H9 (cell line): ENCODE measurements around the gene RAB7B. TPM values are rescaled to one million over a fixed set of nuclear protein-coding genes. Genes with fewer than 3 reads are reported as not detected.

Experiments
- DNase-seq: peaks from one replicate; pipeline ENCODE4 v3.0.0-alpha.2; 2017
- H2AFZ ChIP-seq: one replicate; pipeline ENCODE4 v1.6.1; 2013; ENCODE audit warnings: mild to moderate bottlenecking, low read length, control low read depth, moderate library complexity
- H2AK5ac ChIP-seq: 2 replicates; pipeline ENCODE4 v1.6.1; 2013; ENCODE audit warnings: low read length, control low read depth, mixed read lengths; ENCODE audit not compliant: insufficient read length
- H2BK120ac ChIP-seq: one replicate; pipeline ENCODE4 v1.6.1; 2013; ENCODE audit warnings: low read depth, mild to moderate bottlenecking, low read length, control low read depth, inconsistent platforms; ENCODE audit not compliant: poor library complexity, severe bottlenecking
- H2BK12ac ChIP-seq: 2 replicates; pipeline ENCODE4 v1.6.1; 2013; ENCODE audit warnings: low read length, control low read depth, mixed read lengths, low read depth; ENCODE audit not compliant: insufficient read length
- H2BK15ac ChIP-seq: 2 replicates; pipeline ENCODE4 v1.6.1; 2013; ENCODE audit warnings: low read depth, low read length, control low read depth
- H2BK20ac ChIP-seq: one replicate; pipeline ENCODE4 v1.6.1; 2013; ENCODE audit warnings: low read depth, mild to moderate bottlenecking, low read length, control low read depth, inconsistent platforms; ENCODE audit not compliant: poor library complexity, severe bottlenecking
- H2BK5ac ChIP-seq: 2 replicates; pipeline ENCODE4 v1.6.1; 2013; ENCODE audit warnings: low read length, control low read depth, mixed read lengths; ENCODE audit not compliant: insufficient read length
- H3K14ac ChIP-seq: 2 replicates; pipeline ENCODE4 v1.6.1; 2013; ENCODE audit warnings: low read length, control low read depth; ENCODE audit not compliant: insufficient read depth
- H3K18ac ChIP-seq: 2 replicates; pipeline ENCODE4 v1.6.1; 2013; ENCODE audit warnings: low read depth, mild to moderate bottlenecking, mixed read lengths, low read length, control low read depth; ENCODE audit not compliant: insufficient read length
- H3K23ac ChIP-seq: 2 replicates; pipeline ENCODE4 v1.6.1; 2013; ENCODE audit warnings: low read length, control low read depth, mixed read lengths, low read depth; ENCODE audit not compliant: insufficient read length
- H3K23me2 ChIP-seq: 2 replicates; pipeline ENCODE4 v1.6.1; 2013; ENCODE audit warnings: low read depth, mild to moderate bottlenecking, mixed read lengths, low read length, control low read depth; ENCODE audit not compliant: insufficient read length, poor library complexity, severe bottlenecking
- H3K27ac ChIP-seq: 2 replicates; pipeline ENCODE4 v1.5.1; 2013; ENCODE audit warnings: low read length, control low read depth, mixed read lengths, low read depth; ENCODE audit not compliant: insufficient read length
- H3K27me3 ChIP-seq: 2 replicates; pipeline ENCODE4 v1.6.1; 2013; ENCODE audit warnings: low read length, control low read depth, inconsistent platforms; ENCODE audit not compliant: insufficient read depth
- H3K4ac ChIP-seq: 2 replicates; pipeline ENCODE4 v1.6.1; 2013; ENCODE audit warnings: low read depth, mild to moderate bottlenecking, control low read depth, inconsistent platforms, low read length, moderate library complexity
- H3K4me1 ChIP-seq: 2 replicates; pipeline ENCODE4 v1.6.1; 2013; ENCODE audit warnings: low read length, control low read depth, inconsistent platforms; ENCODE audit not compliant: insufficient read depth
- H3K4me2 ChIP-seq: 2 replicates; pipeline ENCODE4 v1.6.1; 2013; ENCODE audit warnings: low read length, control low read depth, mixed read lengths; ENCODE audit not compliant: insufficient read length, insufficient read depth
- H3K56ac ChIP-seq: 2 replicates; pipeline ENCODE4 v1.6.1; 2013; ENCODE audit warnings: low read depth, mild to moderate bottlenecking, mixed read lengths, low read length, control low read depth; ENCODE audit not compliant: insufficient read length
- H3K79me1 ChIP-seq: 2 replicates; pipeline ENCODE4 v1.6.1; 2013; ENCODE audit warnings: low read depth, mild to moderate bottlenecking, moderate library complexity, low read length, control low read depth, inconsistent platforms; ENCODE audit not compliant: insufficient read depth, poor library complexity, severe bottlenecking
- H3K79me2 ChIP-seq: 2 replicates; pipeline ENCODE4 v1.6.1; 2013; ENCODE audit warnings: low read length, control low read depth, inconsistent platforms; ENCODE audit not compliant: insufficient read depth
- H3K9ac ChIP-seq: 2 replicates; pipeline ENCODE4 v1.6.1; 2013; ENCODE audit warnings: low read length, control low read depth, mixed read lengths; ENCODE audit not compliant: insufficient read length; ENCODE audit errors: extremely low read depth
- H3K9me3 ChIP-seq: one replicate; pipeline ENCODE4 v1.6.1; 2013; ENCODE audit warnings: low read depth, low read length, inconsistent platforms; ENCODE audit not compliant: control insufficient read depth
- H3T11ph ChIP-seq: one replicate; pipeline ENCODE4 v1.6.1; 2013; ENCODE audit warnings: mild to moderate bottlenecking, low read length, control low read depth, inconsistent platforms
- H4K20me1 ChIP-seq: one replicate; pipeline ENCODE4 v1.6.1; 2013; ENCODE audit not compliant: control insufficient read depth, insufficient read length, insufficient read depth
- H4K5ac ChIP-seq: 2 replicates; pipeline ENCODE4 v1.6.1; 2013; ENCODE audit warnings: low read depth, mild to moderate bottlenecking, mixed read lengths, low read length, control low read depth; ENCODE audit not compliant: insufficient read length
- H4K8ac ChIP-seq: replicated peaks from 2 replicates; pipeline ENCODE4 v1.6.1; 2013; ENCODE audit warnings: low read length, control low read depth, mixed read lengths, low read depth; ENCODE audit not compliant: insufficient read length
- H4K91ac ChIP-seq: 2 replicates; pipeline ENCODE4 v1.6.1; 2013; ENCODE audit warnings: low read depth, mild to moderate bottlenecking, moderate library complexity, mixed read lengths, low read length, control low read depth; ENCODE audit not compliant: insufficient read length
- H3K27ac Mint-ChIP-seq, 3 experiments: 2 replicates in 2 of 3; 3 replicates in 1 of 3; pipeline ENCODE4 v1.8.0; 2020 to 2021; ENCODE audit warnings: mixed read lengths in 3 of 3, mild to moderate bottlenecking in 1 of 3, moderate library complexity in 1 of 3
- H3K27me3 Mint-ChIP-seq: 2 replicates; pipeline ENCODE4 v1.8.0; 2021; ENCODE audit warnings: low read depth, mild to moderate bottlenecking, moderate library complexity, mixed read lengths
- H3K36me3 Mint-ChIP-seq, 3 experiments: 2 replicates in 2 of 3; 3 replicates in 1 of 3; pipeline ENCODE4 v1.8.0; 2020 to 2021; ENCODE audit warnings: low read depth in 3 of 3, mixed read lengths in 3 of 3; ENCODE audit not compliant: insufficient read depth in 1 of 3
- H3K4me1 Mint-ChIP-seq, 2 experiments: 2 replicates each; pipeline ENCODE4 v1.8.0; 2020; ENCODE audit warnings: mixed read lengths in 2 of 2
- H3K4me3 Mint-ChIP-seq, 2 experiments: 2 replicates in 1 of 2; 3 replicates in 1 of 2; pipeline ENCODE4 v1.8.0; 2020 to 2021; ENCODE audit warnings: mild to moderate bottlenecking in 2 of 2, mixed read lengths in 2 of 2, moderate library complexity in 1 of 2
- H3K9me3 Mint-ChIP-seq, 2 experiments: 2 replicates in 1 of 2; 3 replicates in 1 of 2; pipeline ENCODE4 v1.8.0; 2020; ENCODE audit warnings: mild to moderate bottlenecking in 2 of 2, mixed read lengths in 2 of 2, moderate library complexity in 1 of 2
- CTCF ChIP-seq: fragments of 200-600 bp; sonication (generic); conservative IDR thresholded peaks from 3 replicates; pipeline ENCODE4 v1.8.0; 2021; ENCODE audit warnings: antibody characterized with exemption, mild to moderate bottlenecking
- WGBS: extraction: QIAGEN DNeasy Blood & Tissue Kit; methylation state at CpG from one replicate; pipeline ENCODE4 v1.1.7; 2013; ENCODE audit warnings: missing lambda C conversion rate, low lambda C conversion rate, mixed read lengths; ENCODE audit not compliant: insufficient read length; ENCODE audit errors: extremely low coverage; 5-methylcytosine and 5-hydroxymethylcytosine counted together
- total RNA-seq: library from RNA; stranded (reverse); gene quantifications from 2 replicates; pipeline ENCODE4 v1.2.1, GENCODE V29; 2021

Gene RAB7B
- total RNA-seq, 1 experiment from 2014 or later: 0.68 TPM

- H3K79me1 ChIP-seq: no peaks in the 10 kb centered on the region
- peaks cover 27 to 29% of the 10 kb centered on the region in 2 experiments for H3K4me1 Mint-ChIP-seq
- no peaks in the 10 kb centered on the region; a peak in 2 of 7 replicates for H3K36me3 Mint-ChIP-seq
- no peak overlapping the region for H4K5ac ChIP-seq
- no peak overlapping the region for H2BK5ac ChIP-seq
- no peak for DNase-seq
- no peak overlapping the region for H2BK12ac ChIP-seq
- H3K56ac ChIP-seq: no peak overlapping the region
- H3K27me3 Mint-ChIP-seq: peaks cover 33% of the 10 kb centered on the region
- H2BK120ac ChIP-seq: no peak overlapping the region
- no peak overlapping the region for H3K9ac ChIP-seq
- H2BK15ac ChIP-seq: no peak overlapping the region
- no peak overlapping the region for H3T11ph ChIP-seq
- no peak overlapping the region for H4K91ac ChIP-seq
- no peak overlapping the region for H2AFZ ChIP-seq
- no peak overlapping the region for H3K23ac ChIP-seq
- H3K4me3 Mint-ChIP-seq: no peak overlapping the region
- no peak overlapping the region for H3K18ac ChIP-seq
- no peaks in the 10 kb centered on the region for H4K20me1 ChIP-seq
- no CpG with 5 or more reads among the region's 4 CpGs for WGBS
- no peak overlapping the region for H3K27ac ChIP-seq
- no peak overlapping the region for H2AK5ac ChIP-seq
- H3K4ac ChIP-seq: no peak overlapping the region
- H2BK20ac ChIP-seq: no peak overlapping the region
- H3K14ac ChIP-seq: no peak overlapping the region
- H3K4me2 ChIP-seq: no peak overlapping the region
- H3K27me3 ChIP-seq: peaks cover 8% of the 10 kb centered on the region; the same call in 1 of the 2 replicates
- H3K9me3 Mint-ChIP-seq: no peaks in the 10 kb centered on the region
- no peaks in the 10 kb centered on the region for H3K79me2 ChIP-seq
- H3K27ac Mint-ChIP-seq: no peak overlapping the region
- H3K9me3 ChIP-seq: no peaks in the 10 kb centered on the region
- no peak for TF ChIP-seq CTCF
- H4K8ac ChIP-seq: no peak overlapping the region
- H3K23me2 ChIP-seq: no peaks in the 10 kb centered on the region
- H3K4me1 ChIP-seq: no peaks in the 10 kb centered on the region
These were observed 8.8 kb downstream of the RAB7B start for GRCh38 chr1:205994346-205994745.
